HCT116 (cell line): ENCODE measurements around the gene FARP1.

Source experiments
- CEBPB ChIP-seq: IDR thresholded peaks from 2 replicates; pipeline ENCODE4 v1.6.1; 2012; ENCODE audit warnings: low read depth
- CTCF ChIP-seq, 3 experiments: fragments of 200-600 bp in 1 of 3; sonication (generic) in 1 of 3; IDR thresholded peaks in 2 of 3; conservative IDR thresholded peaks in 1 of 3; 2 replicates each; pipeline ENCODE4 v1.5.1; 2012 to 2017; ENCODE audit warnings: low read depth in 2 of 3, low read length in 2 of 3, antibody characterized with exemption in 1 of 3, borderline replicate concordance in 1 of 3, control low read depth in 1 of 3, mild to moderate bottlenecking in 1 of 3, mixed read lengths in 1 of 3, mixed run types in 1 of 3, moderate library complexity in 1 of 3; ENCODE audit not compliant: insufficient read depth in 1 of 3
- EGR1 ChIP-seq: IDR thresholded peaks from 2 replicates; pipeline ENCODE4 v1.6.1; 2012; ENCODE audit warnings: low read depth
- ELF1 ChIP-seq: IDR thresholded peaks from 2 replicates; pipeline ENCODE4 v1.6.1; 2012; ENCODE audit warnings: low read depth, borderline replicate concordance
- EZH2 ChIP-seq: fragments of 200-600 bp; sonication (generic); IDR thresholded peaks from 2 replicates; pipeline ENCODE4 v1.6.1; 2017; ENCODE audit warnings: antibody characterized with exemption, mixed run types
- EZH2phosphoT487 ChIP-seq: fragments of 200-600 bp; IDR thresholded peaks from 2 replicates; pipeline ENCODE4 v1.6.1; 2018; ENCODE audit warnings: antibody characterized with exemption, borderline replicate concordance
- FOSL1 ChIP-seq: IDR thresholded peaks from 2 replicates; pipeline ENCODE4 v1.6.1; 2012; ENCODE audit warnings: low read depth
- JUND ChIP-seq: IDR thresholded peaks from 2 replicates; pipeline ENCODE4 v1.6.1; 2012
- POLR2A ChIP-seq: IDR thresholded peaks from 2 replicates; pipeline ENCODE4 v1.7.0; 2011; ENCODE audit warnings: borderline replicate concordance; ENCODE audit not compliant: insufficient read depth, insufficient read length; ENCODE audit errors: extremely low read depth
- POLR2AphosphoS5 ChIP-seq: IDR thresholded peaks from 2 replicates; pipeline ENCODE4 v1.6.1; 2011; ENCODE audit warnings: mild to moderate bottlenecking, low read depth, low read length, moderate library complexity
- REST ChIP-seq: IDR thresholded peaks from 2 replicates; pipeline ENCODE4 v1.6.1; 2012; ENCODE audit warnings: low read depth
- SIN3A ChIP-seq: IDR thresholded peaks from 2 replicates; pipeline ENCODE4 v1.6.1; 2012; ENCODE audit warnings: low read depth
- ZFX ChIP-seq: fragments of 450-650 bp; IDR thresholded peaks from 2 replicates; pipeline ENCODE4 v1.6.1; 2017
- TF ChIP-seq, protein P1 (sequence below): IDR thresholded peaks from 2 replicates; pipeline ENCODE4 v1.6.1; 2012

DNA sequence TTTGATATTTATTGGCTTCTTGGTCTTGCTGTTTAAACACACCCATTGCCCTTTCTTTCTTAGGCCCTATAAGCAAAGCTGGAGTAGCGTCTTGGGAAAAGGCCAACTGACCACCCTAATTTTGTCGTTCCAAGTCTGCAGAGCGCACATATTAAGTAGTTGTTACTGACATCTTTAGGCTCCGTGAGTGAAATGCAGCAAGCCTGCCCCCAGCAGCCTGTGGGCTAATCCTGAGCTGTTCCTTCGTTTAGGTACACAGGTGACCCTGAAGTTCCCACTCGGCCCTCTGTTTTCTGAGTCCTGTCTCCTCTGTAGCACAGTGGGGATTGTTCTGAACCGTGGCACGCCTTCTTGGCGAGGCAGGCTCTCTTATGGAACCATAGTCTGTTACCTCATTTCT is 263.5 kb downstream of the FARP1 start:
- TF ChIP-seq POLR2AphosphoS5 (no peak), POLR2A (no peak), CTCF (IDR thresholded peaks at IDR 0.05 in 2 of 3, conservative IDR thresholded peaks at IDR 0.05 in 1 of 3; ENCODE audit: borderline replicate concordance in 1 of 3, insufficient read depth in 1 of 3, low read depth in 2 of 3, low read length in 2 of 3) (no peak), EZH2phosphoT487 (no peak), ELF1 (no peak), CEBPB (no peak), REST (no peak), EZH2 (no peak), JUND (no peak), ZFX (no peak), EGR1 (no peak), SIN3A (no peak), FOSL1 (no peak)
- TF ChIP-seq, protein P1, sequence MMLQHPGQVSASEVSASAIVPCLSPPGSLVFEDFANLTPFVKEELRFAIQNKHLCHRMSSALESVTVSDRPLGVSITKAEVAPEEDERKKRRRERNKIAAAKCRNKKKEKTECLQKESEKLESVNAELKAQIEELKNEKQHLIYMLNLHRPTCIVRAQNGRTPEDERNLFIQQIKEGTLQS, result no peak
